Sigmoid colon (tissue), 4 donors: Measurements from ENCODE around the gene ZNF764.

Experiments
- CTCF ChIP-seq, 4 experiments: fragments of 450-650 bp in 3 of 4; fragments of 200-600 bp in 1 of 4; IDR thresholded peaks; one replicate each; pipeline ENCODE4 v1.5.1; 2016 to 2019; ENCODE audit warnings: antibody characterized with exemption in 4 of 4, mild to moderate bottlenecking in 3 of 4, moderate library complexity in 2 of 4
- EP300 ChIP-seq, 4 donors: sonication (generic); formaldehyde crosslinking; IDR thresholded peaks; one replicate each; pipeline ENCODE4 v1.6.1; 2017; ENCODE audit warnings: antibody characterized with exemption in 4 of 4
- POLR2A ChIP-seq, 2 donors: fragments of 450-650 bp; IDR thresholded peaks; one replicate each; pipeline ENCODE4 v1.6.1; 2016; ENCODE audit warnings: antibody characterized with exemption in 2 of 2, mild to moderate bottlenecking in 2 of 2, moderate library complexity in 2 of 2
- POLR2AphosphoS5 ChIP-seq, 4 donors: sonication (generic); formaldehyde crosslinking; IDR thresholded peaks; one replicate each; pipeline ENCODE4 v1.6.1; 2017; ENCODE audit warnings: antibody characterized with exemption in 4 of 4

GRCh38 chr16:30588651-30589050 lies 30.5 kb upstream of the ZNF764 start:
- no peak for TF ChIP-seq CTCF (IDR thresholded peaks at IDR 0.05)
- no peak for TF ChIP-seq POLR2A (IDR thresholded peaks at IDR 0.05)
- no peak for TF ChIP-seq EP300 (IDR thresholded peaks at IDR 0.05)
- TF ChIP-seq POLR2AphosphoS5 (IDR thresholded peaks at IDR 0.05), result no peak
